K562 (cell line): ENCODE measurements around the gene STXBP6. TPM values are rescaled to one million over a fixed set of nuclear protein-coding genes. Genes with fewer than 3 reads are reported as not detected.

Experiments
- ATAC-seq: fragments of 200-7000 bp; cut with Tn5 transposase; 3 replicates; pipeline ENCODE4 v1.9.1; 2020; ENCODE audit warnings: moderate library complexity
- BruUV-seq: library from RNA; stranded (reverse); fragments of 400-500 nt; replicated peaks from 2 replicates; lab custom pipeline; 2021; lab: Mats Ljungman, UMichigan
- CTCF ChIA-PET: fragments of 300-600 bp; formaldehyde crosslinking; extraction: SDS; loops from one replicate; lab custom pipeline; 2021; ENCODE audit warnings: low intra/inter-chr PET ratio; lab: Yijun Ruan, JAX
- POLR2A ChIA-PET: fragments of 300-600, 350-650 bp; sonication (Branson Sonifier 250); formaldehyde crosslinking; extraction: SDS; loops from one replicate; lab custom pipeline; 2021; ENCODE audit warnings: antibody characterized with exemption, inconsistent platforms; lab: Yijun Ruan, JAX
- DNase-seq, 4 experiments: peaks; one replicate each; pipeline versions ENCODE4 v3.0.0 to v3.0.0-alpha.2; 2011 to 2018; ENCODE audit warnings: low spot score in 3 of 4, mixed read lengths in 3 of 4; ENCODE audit errors: extremely low read depth in 1 of 4
- FAIRE-seq: peaks from 2 replicates; lab custom pipeline; 2011; peaks lifted over from hg19 to GRCh38; lab: Jason Lieb, UNC
- H2AFZ ChIP-seq: 2 replicates; pipeline ENCODE4 v1.6.0; 2011; ENCODE audit warnings: low read depth, low read length, control low read depth, inconsistent platforms
- H3K27ac ChIP-seq: fragments of 200-600 bp; 3 replicates; pipeline ENCODE4 v1.8.0; 2011; ENCODE audit warnings: low read depth, mild to moderate bottlenecking, control low read depth, inconsistent platforms, low read length, moderate library complexity, mixed read lengths; ENCODE audit errors: extremely low read depth
- H3K27me3 ChIP-seq, 2 experiments: fragments of 300-600 bp in 1 of 2; 2 replicates in 1 of 2; 3 replicates in 1 of 2; pipeline versions ENCODE4 v1.6.0 to v1.8.0; 2011; ENCODE audit warnings: inconsistent platforms in 2 of 2, low read length in 2 of 2, mild to moderate bottlenecking in 1 of 2, mixed read lengths in 1 of 2, moderate library complexity in 1 of 2; ENCODE audit not compliant: control insufficient read depth in 2 of 2, insufficient read depth in 2 of 2
- H3K36me3 ChIP-seq: fragments of 300-600 bp; 3 replicates; pipeline ENCODE4 v1.8.0; 2011; ENCODE audit warnings: mild to moderate bottlenecking, low read length, inconsistent platforms; ENCODE audit not compliant: control insufficient read depth, insufficient read depth
- H3K4me1 ChIP-seq, 2 experiments: fragments of 200-600 bp in 1 of 2; replicated peaks in 1 of 2; 2 replicates in 1 of 2; 3 replicates in 1 of 2; pipeline versions ENCODE4 v1.5.1 to v1.8.0; 2011; ENCODE audit warnings: inconsistent platforms in 2 of 2, low read length in 2 of 2, mild to moderate bottlenecking in 1 of 2, mixed read lengths in 1 of 2, moderate library complexity in 1 of 2; ENCODE audit not compliant: control insufficient read depth in 2 of 2, insufficient read depth in 2 of 2
- H3K4me2 ChIP-seq: 2 replicates; pipeline ENCODE4 v1.6.1; 2011; ENCODE audit warnings: low read length, control low read depth, inconsistent platforms, mixed read lengths; ENCODE audit not compliant: insufficient read depth
- H3K4me3 ChIP-seq: fragments of 200-600 bp; sonication (generic), shearing (Covaris generic); 2 replicates; pipeline ENCODE4 v1.5.1; 2016; ENCODE audit warnings: control low read depth, inconsistent platforms
- H3K79me2 ChIP-seq: fragments of 200-600 bp; 3 replicates; pipeline ENCODE4 v1.8.0; 2011; ENCODE audit warnings: low read length, inconsistent platforms; ENCODE audit not compliant: control insufficient read depth, insufficient read depth
- H3K9ac ChIP-seq, 2 experiments: 2 replicates each; pipeline versions ENCODE4 v1.6.0 to v1.6.1; 2011; ENCODE audit warnings: low read depth in 2 of 2, low read length in 2 of 2, control low read depth in 1 of 2, inconsistent platforms in 1 of 2, mild to moderate bottlenecking in 1 of 2, mixed read lengths in 1 of 2; ENCODE audit not compliant: insufficient read depth in 1 of 2
- H3K9me1 ChIP-seq: one replicate; pipeline ENCODE4 v1.6.0; 2011; ENCODE audit warnings: inconsistent platforms, mild to moderate bottlenecking, low read length, moderate library complexity; ENCODE audit not compliant: control insufficient read depth, insufficient read depth
- H3K9me3 ChIP-seq: replicated peaks from 2 replicates; pipeline ENCODE4 v1.5.1; 2011; ENCODE audit warnings: low read depth, low read length, inconsistent platforms; ENCODE audit not compliant: control insufficient read depth, insufficient read depth
- H4K20me1 ChIP-seq: replicated peaks from 2 replicates; pipeline ENCODE4 v1.6.1; 2011; ENCODE audit warnings: low read length, inconsistent platforms, mixed read lengths; ENCODE audit not compliant: control insufficient read depth, insufficient read depth
- ERF ChIP-seq: fragments of 450-650 bp; formaldehyde crosslinking; IDR thresholded peaks from 2 replicates; pipeline ENCODE4 v1.4.0; 2020; ENCODE audit warnings: mild to moderate bottlenecking, mixed read lengths
- LARP7 ChIP-seq: fragments of 450-650 bp; IDR thresholded peaks from 2 replicates; pipeline ENCODE4 v1.6.1; 2016
- MIER1 ChIP-seq: fragments of 450-650 bp; IDR thresholded peaks from 2 replicates; pipeline ENCODE4 v1.6.1; 2016; ENCODE audit warnings: antibody characterized with exemption, mild to moderate bottlenecking, low read depth
- NR3C1 ChIP-seq: sonication (generic); formaldehyde crosslinking; IDR thresholded peaks from 2 replicates; pipeline ENCODE4 v1.8.1; 2022; ENCODE audit warnings: missing genetic modification reagents
- POLR2G ChIP-seq: fragments of 200-400 bp; formaldehyde crosslinking; IDR thresholded peaks from 2 replicates; pipeline ENCODE4 v1.6.1; 2017; ENCODE audit warnings: low read depth, mild to moderate bottlenecking, antibody characterized with exemption, low read length, moderate library complexity
- RB1 ChIP-seq: fragments of 450-650 bp; IDR thresholded peaks from 2 replicates; pipeline ENCODE4 v1.6.1; 2017; ENCODE audit warnings: low read depth, mild to moderate bottlenecking
- RBFOX2 ChIP-seq: fragments of 200-400 bp; formaldehyde crosslinking; IDR thresholded peaks from 2 replicates; pipeline ENCODE4 v1.6.1; 2017; ENCODE audit warnings: low read depth, mild to moderate bottlenecking, low read length, moderate library complexity
- RFX7 ChIP-seq: fragments of 250-450 bp; sonication (Bioruptor Pico); IDR thresholded peaks from 2 replicates; pipeline ENCODE4 v1.5.1; 2021; ENCODE audit warnings: mild to moderate bottlenecking
- THRAP3 ChIP-seq: fragments of 450-650 bp; IDR thresholded peaks from 2 replicates; pipeline ENCODE4 v1.6.1; 2016; ENCODE audit warnings: mild to moderate bottlenecking, inconsistent platforms, borderline replicate concordance
- WGBS: fragments of 100-300 bp; shearing (Covaris generic); methylation state at CpG from one replicate; pipeline ENCODE4 v1.1.6; 2016; ENCODE audit warnings: low coverage, mixed read lengths; ENCODE audit not compliant: insufficient coverage; ENCODE audit errors: missing lambda C conversion rate; 5-methylcytosine and 5-hydroxymethylcytosine counted together
- in situ Hi-C: fragments of 300-500 bp; cut with MboI; formaldehyde crosslinking; loops from 4 replicates; pipeline ENCODE4 v1.15.0; 2018; ENCODE audit warnings: inconsistent platforms, mixed read lengths
- intact Hi-C: fragments of 100-400 bp; cut with micrococcal nuclease; formaldehyde crosslinking; loops from 2 replicates; pipeline ENCODE4 v1.14.2; 2022
- polyA plus RNA-seq, 8 experiments: library from polyadenylated mRNA; depleted of rRNA in 4 of 8; stranded (reverse) in 5 of 8; unstranded in 3 of 8; fragments of >200 nt; fragmentation: Nextera tagmentation in 2 of 8; fragmentation: Illumina TruSeq in 1 of 8; extraction: Ambion mirVana in 2 of 8; extraction: Trizol in 1 of 8; gene quantifications; 2 replicates each; pipeline versions ENCODE4 v1.2.1 to v1.2.3, GENCODE V29; 2011 to 2014; ENCODE audit warnings: inconsistent platforms in 1 of 8, missing spikeins in 1 of 8
- total RNA-seq, 7 experiments: library from RNA; depleted of rRNA in 6 of 7; stranded (reverse); fragments of >200 nt in 6 of 7; fragmentation: Illumina TruSeq in 2 of 7; extraction: Trizol in 2 of 7; gene quantifications; 2 replicates each; pipeline versions ENCODE4 v1.2.1 to v1.2.3, GENCODE V29; 2011 to 2021; ENCODE audit warnings: low replicate concordance in 1 of 7
- TF ChIP-seq, protein P1 (sequence below): sonication (generic); formaldehyde crosslinking; IDR thresholded peaks from 2 replicates; pipeline ENCODE4 v1.8.0; 2022; ENCODE audit warnings: mild to moderate bottlenecking, missing genetic modification reagents
- TF ChIP-seq, protein P2 (sequence below), 3 experiments: IDR thresholded peaks in 2 of 3; conservative IDR thresholded peaks in 1 of 3; 2 replicates each; pipeline ENCODE4 v1.5.1; 2011 to 2012; ENCODE audit warnings: low read length in 3 of 3, mild to moderate bottlenecking in 3 of 3, control low read depth in 2 of 3, improper control_type of control experiment in 1 of 3, inconsistent platforms in 1 of 3, low read depth in 1 of 3, mixed read lengths in 1 of 3, moderate library complexity in 1 of 3; ENCODE audit not compliant: insufficient read depth in 2 of 3

STXBP6 gene
- total and polyA plus RNA-seq, 9 of the 15 experiments (the other 6 are each of a cell fraction or from before 2014, with no cell fraction given), result 0.27 to 0.89 (median 0.59) TPM

DNA sequence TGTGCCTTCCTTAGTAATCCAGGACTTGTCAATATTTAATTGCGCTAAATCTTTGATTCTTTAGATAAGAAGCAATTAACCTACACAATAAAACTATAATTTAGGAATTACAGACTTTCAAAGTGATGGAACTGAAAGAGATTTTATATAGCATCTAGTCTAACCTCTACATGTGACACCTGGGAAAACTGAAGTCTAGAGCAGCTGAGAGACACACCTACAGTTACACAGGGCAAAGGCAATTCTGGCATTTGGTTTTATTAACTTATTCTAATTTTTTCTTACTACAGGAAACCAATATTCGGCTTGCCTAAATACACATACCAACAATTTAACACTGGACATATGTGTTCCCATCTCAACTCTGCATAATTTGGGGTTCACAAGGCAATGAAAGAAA lies 196.5 kb downstream of the STXBP6 start (continued):
- no peak for TF ChIP-seq RB1
- TF ChIP-seq ERF (CRISPR knock-in tag), result no peak
- no peak for TF ChIP-seq POLR2G
- no peak for TF ChIP-seq RBFOX2
- TF ChIP-seq RFX7 (CRISPR knock-in tag), result no peak
- TF ChIP-seq, protein P1, sequence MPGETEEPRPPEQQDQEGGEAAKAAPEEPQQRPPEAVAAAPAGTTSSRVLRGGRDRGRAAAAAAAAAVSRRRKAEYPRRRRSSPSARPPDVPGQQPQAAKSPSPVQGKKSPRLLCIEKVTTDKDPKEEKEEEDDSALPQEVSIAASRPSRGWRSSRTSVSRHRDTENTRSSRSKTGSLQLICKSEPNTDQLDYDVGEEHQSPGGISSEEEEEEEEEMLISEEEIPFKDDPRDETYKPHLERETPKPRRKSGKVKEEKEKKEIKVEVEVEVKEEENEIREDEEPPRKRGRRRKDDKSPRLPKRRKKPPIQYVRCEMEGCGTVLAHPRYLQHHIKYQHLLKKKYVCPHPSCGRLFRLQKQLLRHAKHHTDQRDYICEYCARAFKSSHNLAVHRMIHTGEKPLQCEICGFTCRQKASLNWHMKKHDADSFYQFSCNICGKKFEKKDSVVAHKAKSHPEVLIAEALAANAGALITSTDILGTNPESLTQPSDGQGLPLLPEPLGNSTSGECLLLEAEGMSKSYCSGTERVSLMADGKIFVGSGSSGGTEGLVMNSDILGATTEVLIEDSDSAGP (CRISPR knock-in tag), result no peak
- no peak for TF ChIP-seq NR3C1
- no peak for TF ChIP-seq MIER1
- TF ChIP-seq LARP7, result no peak

DNA sequence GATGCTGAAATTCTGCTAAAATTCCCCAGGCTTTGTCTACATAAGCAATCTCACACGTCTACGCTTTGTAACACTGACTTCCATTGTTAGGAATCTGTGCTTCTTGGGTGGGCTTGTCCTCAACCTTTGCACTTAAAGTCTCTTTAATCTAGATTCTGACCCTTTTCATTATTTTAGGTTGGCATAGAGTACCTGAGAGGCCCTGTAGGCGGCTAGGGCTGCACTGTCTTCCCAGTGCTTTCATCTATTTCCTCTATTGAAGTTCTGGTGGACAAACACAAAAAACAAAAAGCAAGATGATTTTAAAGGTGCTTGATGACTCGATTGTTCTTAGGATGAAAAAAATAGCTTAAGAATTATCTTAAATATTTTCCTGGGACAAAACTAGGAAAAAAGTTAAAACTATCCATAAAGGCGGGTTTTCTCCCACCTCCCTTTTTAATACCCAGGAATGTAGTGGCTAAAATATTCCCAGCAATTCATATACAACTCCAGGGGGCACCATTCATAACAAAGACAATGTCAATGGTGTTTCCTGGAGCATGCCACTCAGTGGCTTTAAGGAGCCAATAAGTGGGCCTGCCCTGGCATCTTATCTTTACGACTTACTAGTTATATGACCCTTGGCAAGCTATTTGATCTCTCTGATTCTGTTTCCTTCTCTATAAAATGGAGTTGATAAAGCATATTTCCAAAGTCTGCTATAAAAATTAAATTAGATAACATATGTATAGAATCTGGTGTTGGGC lies 197.5 kb downstream of the STXBP6 start:
- POLR2A ChIA-PET, result interaction anchor here (0.6 to 0.7 kb wide), 2 partner anchors 9 to 142 kb away, joined by 3 to 4 read pairs; no protein-coding TSS in a partner anchor
- no TSS peak for BruUV-seq
- Histone ChIP-seq H3K79me2 (no peaks in the 10 kb centered on the region), H3K27ac (no peak overlapping the region), H4K20me1 (no peaks in the 10 kb centered on the region), H3K4me2 (no peak overlapping the region), H3K27me3 (no peaks in the 10 kb centered on the region), H3K9ac (no peak overlapping the region), H3K9me1 (no peaks in the 10 kb centered on the region), H3K36me3 (no peaks in the 10 kb centered on the region), H3K4me3 (no peak overlapping the region), H3K9me3 (no peaks in the 10 kb centered on the region), H3K4me1 (no peaks in the 10 kb centered on the region), H2AFZ (no peak overlapping the region)
- intact Hi-C loops, result no loop called here
- in situ Hi-C loops, result no loop called here
- 0% methylated on average over 6 of the region's 6 CpGs for WGBS
- FAIRE-seq, result no peak
- CTCF ChIA-PET, result no interaction called here
- ATAC-seq, result no peak
- no peak for TF ChIP-seq THRAP3
- TF ChIP-seq, protein P2, sequence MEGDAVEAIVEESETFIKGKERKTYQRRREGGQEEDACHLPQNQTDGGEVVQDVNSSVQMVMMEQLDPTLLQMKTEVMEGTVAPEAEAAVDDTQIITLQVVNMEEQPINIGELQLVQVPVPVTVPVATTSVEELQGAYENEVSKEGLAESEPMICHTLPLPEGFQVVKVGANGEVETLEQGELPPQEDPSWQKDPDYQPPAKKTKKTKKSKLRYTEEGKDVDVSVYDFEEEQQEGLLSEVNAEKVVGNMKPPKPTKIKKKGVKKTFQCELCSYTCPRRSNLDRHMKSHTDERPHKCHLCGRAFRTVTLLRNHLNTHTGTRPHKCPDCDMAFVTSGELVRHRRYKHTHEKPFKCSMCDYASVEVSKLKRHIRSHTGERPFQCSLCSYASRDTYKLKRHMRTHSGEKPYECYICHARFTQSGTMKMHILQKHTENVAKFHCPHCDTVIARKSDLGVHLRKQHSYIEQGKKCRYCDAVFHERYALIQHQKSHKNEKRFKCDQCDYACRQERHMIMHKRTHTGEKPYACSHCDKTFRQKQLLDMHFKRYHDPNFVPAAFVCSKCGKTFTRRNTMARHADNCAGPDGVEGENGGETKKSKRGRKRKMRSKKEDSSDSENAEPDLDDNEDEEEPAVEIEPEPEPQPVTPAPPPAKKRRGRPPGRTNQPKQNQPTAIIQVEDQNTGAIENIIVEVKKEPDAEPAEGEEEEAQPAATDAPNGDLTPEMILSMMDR (IDR thresholded peaks at IDR 0.05 in 2 of 3, conservative IDR thresholded peaks at IDR 0.05 in 1 of 3; ENCODE audit: insufficient read depth in 2 of 3, low read depth in 1 of 3, low read length in 3 of 3), result 0 out of 6 replicates have a peak, but pooled peaks of 1 of the 3 experiments have one; percentile 4
- no peak for DNase-seq
